Fibroblast of upper back skin (primary cell): ENCODE measurements around the gene GCK.
A peak's percentile ranks its signal among the peaks of the same experiment; 100 is the strongest.

Experiments used
- DNase-seq: peaks from one replicate; pipeline ENCODE4 v3.0.0-alpha.2; 2013

GCK gene

GRCh38 chr7:44152971-44153947 is 36.0 kb downstream of the GCK start:
- no peak for DNase-seq

GRCh38 chr7:44151956-44152355 is 37.3 kb downstream of the GCK start:
- no peak for DNase-seq

- DNase-seq: no peak
Measured at GRCh38 chr7:44150966-44151941, 38.0 kb downstream of the GCK start.

GRCh38 chr7:44150466-44150832 is 38.8 kb downstream of the GCK start:
- no peak for DNase-seq

- DNase-seq: no peak
Measured at GRCh38 chr7:44149571-44150465, 39.4 kb downstream of the GCK start.

GRCh38 chr7:44148961-44149536 is 40.2 kb downstream of the GCK start:
- DNase-seq: no peak

- DNase-seq: no peak
Measured at GRCh38 chr7:44148166-44148565, 41.1 kb downstream of the GCK start.

- DNase-seq: peak; percentile 24
Measured at GRCh38 chr7:44147026-44147991, 41.9 kb downstream of the GCK start.

- peak; percentile 64 for DNase-seq
Measured at GRCh38 chr7:44145969-44146911, 43.0 kb downstream of the GCK start.

GRCh38 chr7:44145479-44145968 is 43.7 kb downstream of the GCK start:
- peak; percentile 28 for DNase-seq

- DNase-seq: no peak
Measured at GRCh38 chr7:44144968-44145478, 44.2 kb downstream of the GCK start.

- DNase-seq: no peak
Measured at GRCh38 chr7:44144426-44144967, 44.7 kb downstream of the GCK start.

- DNase-seq: no peak
Measured at GRCh38 chr7:44143646-44144250, 45.5 kb downstream of the GCK start.

- no peak for DNase-seq
Measured at GRCh38 chr7:44142028-44142427, 47.2 kb downstream of the GCK start.

GRCh38 chr7:44141221-44141850 is 47.9 kb downstream of the GCK start, which contains the start of gene MYL7:
Gene MYL7 (minus strand): TSS chr7:44141332. CDS start chr7:44141305, 27 bp downstream.
- DNase-seq: no peak

- no peak for DNase-seq
Measured at GRCh38 chr7:44140341-44140740, 48.9 kb downstream of the GCK start.

GRCh38 chr7:44139311-44140010 is 49.8 kb downstream of the GCK start:
- DNase-seq: no peak
